Endothelial cell of umbilical vein (primary cell): ENCODE results near the gene TBC1D5.

Source experiments
- POLR2AphosphoS5 ChIP-seq: IDR thresholded peaks from 2 replicates; pipeline ENCODE4 v1.6.1; 2012; ENCODE audit warnings: low read depth, mild to moderate bottlenecking, control low read depth, low read length, moderate library complexity; ENCODE audit not compliant: insufficient read depth
- TF ChIP-seq, protein P1 (sequence below), 2 donors: IDR thresholded peaks; 1 replicate in 1 of 2; 2 replicates in 1 of 2; pipeline ENCODE4 v1.5.1; 2011; ENCODE audit warnings: low read length in 2 of 2, mild to moderate bottlenecking in 2 of 2, moderate library complexity in 2 of 2, control low read depth in 1 of 2, inconsistent platforms in 1 of 2, low read depth in 1 of 2; ENCODE audit not compliant: insufficient read depth in 1 of 2; ENCODE audit errors: extremely low read depth in 1 of 2

DNA sequence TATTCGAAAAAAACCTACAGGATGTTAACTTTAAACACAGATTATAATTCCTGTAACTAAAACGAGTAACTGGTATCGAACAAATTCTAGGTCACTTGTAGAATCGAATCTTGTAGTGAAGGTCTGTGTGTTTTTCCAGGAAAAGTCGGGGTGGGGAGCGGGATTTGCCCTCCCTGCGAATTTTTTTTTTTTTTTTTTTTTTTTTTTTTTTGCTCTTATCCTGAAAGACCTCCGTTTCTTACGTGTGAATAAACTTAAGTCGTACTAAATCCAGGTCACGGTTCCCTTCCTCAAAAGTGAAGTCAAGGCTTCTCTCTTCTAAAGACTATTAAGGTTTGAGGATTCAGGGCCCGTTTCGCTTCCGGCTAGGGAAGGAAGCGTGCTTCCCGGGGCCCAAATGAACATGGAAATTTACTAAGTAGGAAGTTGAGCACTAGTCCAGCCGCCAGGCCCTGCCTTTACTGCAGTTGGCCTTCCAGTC is 770 bp downstream of the TBC1D5 start:
- TF ChIP-seq POLR2AphosphoS5, result no peak
- TF ChIP-seq, protein P1, sequence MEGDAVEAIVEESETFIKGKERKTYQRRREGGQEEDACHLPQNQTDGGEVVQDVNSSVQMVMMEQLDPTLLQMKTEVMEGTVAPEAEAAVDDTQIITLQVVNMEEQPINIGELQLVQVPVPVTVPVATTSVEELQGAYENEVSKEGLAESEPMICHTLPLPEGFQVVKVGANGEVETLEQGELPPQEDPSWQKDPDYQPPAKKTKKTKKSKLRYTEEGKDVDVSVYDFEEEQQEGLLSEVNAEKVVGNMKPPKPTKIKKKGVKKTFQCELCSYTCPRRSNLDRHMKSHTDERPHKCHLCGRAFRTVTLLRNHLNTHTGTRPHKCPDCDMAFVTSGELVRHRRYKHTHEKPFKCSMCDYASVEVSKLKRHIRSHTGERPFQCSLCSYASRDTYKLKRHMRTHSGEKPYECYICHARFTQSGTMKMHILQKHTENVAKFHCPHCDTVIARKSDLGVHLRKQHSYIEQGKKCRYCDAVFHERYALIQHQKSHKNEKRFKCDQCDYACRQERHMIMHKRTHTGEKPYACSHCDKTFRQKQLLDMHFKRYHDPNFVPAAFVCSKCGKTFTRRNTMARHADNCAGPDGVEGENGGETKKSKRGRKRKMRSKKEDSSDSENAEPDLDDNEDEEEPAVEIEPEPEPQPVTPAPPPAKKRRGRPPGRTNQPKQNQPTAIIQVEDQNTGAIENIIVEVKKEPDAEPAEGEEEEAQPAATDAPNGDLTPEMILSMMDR (IDR thresholded peaks at IDR 0.05; ENCODE audit: extremely low read depth in 1 of 2, insufficient read depth in 1 of 2, low read depth in 1 of 2, low read length in 2 of 2), result no peak
